H1 (cell line): ENCODE measurements around the gene CEBPB. TPM values are rescaled to one million over a fixed set of nuclear protein-coding genes. Genes with fewer than 3 reads are reported as not detected.

Experiments used
- ASH2L ChIP-seq: fragments of 200-600, 300-600 bp; sonication (generic); IDR thresholded peaks from one replicate; pipeline ENCODE4 v1.7.1; 2017; ENCODE audit warnings: low read length
- BCL11A ChIP-seq, 2 experiments: IDR thresholded peaks; one replicate each; pipeline ENCODE4 v1.6.1; 2011; ENCODE audit warnings: low read depth in 2 of 2, low read length in 2 of 2, mild to moderate bottlenecking in 2 of 2
- BRCA1 ChIP-seq: IDR thresholded peaks from 2 replicates; pipeline ENCODE4 v1.6.1; 2012; ENCODE audit warnings: low read depth, low read length, improper control_type of control experiment
- CBX8 ChIP-seq: fragments of 300-800, 300-1000 bp; sonication (generic); IDR thresholded peaks from 2 replicates; pipeline ENCODE4 v1.7.1; 2016; ENCODE audit warnings: low read depth, low read length, borderline replicate concordance
- CEBPB ChIP-seq: IDR thresholded peaks from 2 replicates; pipeline ENCODE4 v1.6.1; 2012; ENCODE audit warnings: low read depth, low read length
- CHD2 ChIP-seq: IDR thresholded peaks from 2 replicates; pipeline ENCODE4 v1.6.1; 2012; ENCODE audit warnings: low read length, improper control_type of control experiment
- CREB1 ChIP-seq: IDR thresholded peaks from 2 replicates; pipeline ENCODE4 v1.6.1; 2012; ENCODE audit warnings: inconsistent platforms
- FOSL1 ChIP-seq: IDR thresholded peaks from 2 replicates; pipeline ENCODE4 v1.6.1; 2011; ENCODE audit warnings: mild to moderate bottlenecking, low read depth, low read length, moderate library complexity; ENCODE audit not compliant: insufficient read depth
- GABPA ChIP-seq: IDR thresholded peaks from 2 replicates; pipeline ENCODE4 v1.6.1; 2011; ENCODE audit warnings: mild to moderate bottlenecking, low read length, moderate library complexity, borderline replicate concordance; ENCODE audit not compliant: insufficient read depth
- KDM1A ChIP-seq: fragments of 200-600, 300-600 bp; sonication (generic); IDR thresholded peaks from 2 replicates; pipeline ENCODE4 v1.7.1; 2016; ENCODE audit warnings: mild to moderate bottlenecking, low read length, borderline replicate concordance
- MAFK ChIP-seq: IDR thresholded peaks from 2 replicates; pipeline ENCODE4 v1.6.1; 2012; ENCODE audit warnings: low read depth, mild to moderate bottlenecking, improper control_type of control experiment, low read length
- POLR2A ChIP-seq, 2 experiments: IDR thresholded peaks; 1 replicate in 1 of 2; 2 replicates in 1 of 2; pipeline ENCODE4 v1.6.1; 2011; ENCODE audit warnings: low read depth in 2 of 2, low read length in 2 of 2, mild to moderate bottlenecking in 2 of 2; ENCODE audit errors: control extremely low read depth in 1 of 2
- RAD21 ChIP-seq, 2 experiments: IDR thresholded peaks in 1 of 2; conservative IDR thresholded peaks in 1 of 2; 2 replicates each; pipeline ENCODE4 v1.6.1; 2011; ENCODE audit warnings: low read depth in 2 of 2, low read length in 2 of 2, improper control_type of control experiment in 1 of 2, inconsistent platforms in 1 of 2, mild to moderate bottlenecking in 1 of 2, moderate library complexity in 1 of 2
- RBBP5 ChIP-seq: IDR thresholded peaks from 2 replicates; pipeline ENCODE4 v1.7.1; 2012; ENCODE audit warnings: low read depth, mild to moderate bottlenecking, inconsistent platforms, low read length, moderate library complexity, borderline replicate concordance
- RXRA ChIP-seq: IDR thresholded peaks from 2 replicates; pipeline ENCODE4 v1.6.1; 2011; ENCODE audit warnings: low read depth, mild to moderate bottlenecking, low read length, moderate library complexity; ENCODE audit not compliant: insufficient read depth
- SIRT6 ChIP-seq: IDR thresholded peaks from one replicate; pipeline ENCODE4 v1.7.1; 2012; ENCODE audit warnings: low read length, inconsistent platforms
- SIX5 ChIP-seq: IDR thresholded peaks from 2 replicates; pipeline ENCODE4 v1.6.1; 2011; ENCODE audit warnings: mild to moderate bottlenecking, low read depth, low read length
- SP1 ChIP-seq: IDR thresholded peaks from 2 replicates; pipeline ENCODE4 v1.6.1; 2011; ENCODE audit warnings: low read depth, low read length
- SUZ12 ChIP-seq: fragments of 200-600 bp; sonication (generic); IDR thresholded peaks from 2 replicates; pipeline ENCODE4 v1.6.1; 2012; ENCODE audit warnings: mild to moderate bottlenecking, inconsistent platforms, low read length, moderate library complexity, mixed read lengths
- TBP ChIP-seq: IDR thresholded peaks from 2 replicates; pipeline ENCODE4 v1.6.1; 2011; ENCODE audit warnings: low read depth, low read length, improper control_type of control experiment
- TCF12 ChIP-seq: IDR thresholded peaks from 2 replicates; pipeline ENCODE4 v1.6.1; 2011; ENCODE audit warnings: low read depth, mild to moderate bottlenecking, low read length
- YY1 ChIP-seq: IDR thresholded peaks from 2 replicates; pipeline ENCODE4 v1.6.1; 2011; ENCODE audit warnings: low read depth, mild to moderate bottlenecking, low read length
- polyA plus RNA-seq, 7 experiments: library from polyadenylated mRNA; depleted of rRNA in 3 of 7; stranded (reverse) in 5 of 7; unstranded in 2 of 7; fragments of >200 nt in 5 of 7; fragments of 200-250 nt in 2 of 7; gene quantifications; 1 replicate in 5 of 7; 2 replicates in 1 of 7; 4 replicates in 1 of 7; pipeline versions ENCODE4 v1.2.1 to v1.2.3, GENCODE V29; 2011 to 2013; ENCODE audit warnings: missing spikeins in 2 of 7, mixed read lengths in 2 of 7
- total RNA-seq: library from RNA; stranded (reverse); fragmentation: NEBNext Ultra II Directional; extraction: Animal tissue kit (Norgen Biotek cat#: 25700); gene quantifications from 2 replicates; pipeline ENCODE4 v1.2.1, GENCODE V29; 2021
- TF ChIP-seq, protein P1 (sequence below): IDR thresholded peaks from 2 replicates; pipeline ENCODE4 v1.6.1; 2011; ENCODE audit warnings: low read length, improper control_type of control experiment
- TF ChIP-seq, protein P2 (sequence below): IDR thresholded peaks from 2 replicates; pipeline ENCODE4 v1.6.1; 2012; ENCODE audit warnings: inconsistent platforms

Gene CEBPB
- total and polyA plus RNA-seq, 2 of the 8 experiments (the other 6 are each of a cell fraction or from before 2014, with no cell fraction given), result 7.1 to 24.1 TPM

DNA sequence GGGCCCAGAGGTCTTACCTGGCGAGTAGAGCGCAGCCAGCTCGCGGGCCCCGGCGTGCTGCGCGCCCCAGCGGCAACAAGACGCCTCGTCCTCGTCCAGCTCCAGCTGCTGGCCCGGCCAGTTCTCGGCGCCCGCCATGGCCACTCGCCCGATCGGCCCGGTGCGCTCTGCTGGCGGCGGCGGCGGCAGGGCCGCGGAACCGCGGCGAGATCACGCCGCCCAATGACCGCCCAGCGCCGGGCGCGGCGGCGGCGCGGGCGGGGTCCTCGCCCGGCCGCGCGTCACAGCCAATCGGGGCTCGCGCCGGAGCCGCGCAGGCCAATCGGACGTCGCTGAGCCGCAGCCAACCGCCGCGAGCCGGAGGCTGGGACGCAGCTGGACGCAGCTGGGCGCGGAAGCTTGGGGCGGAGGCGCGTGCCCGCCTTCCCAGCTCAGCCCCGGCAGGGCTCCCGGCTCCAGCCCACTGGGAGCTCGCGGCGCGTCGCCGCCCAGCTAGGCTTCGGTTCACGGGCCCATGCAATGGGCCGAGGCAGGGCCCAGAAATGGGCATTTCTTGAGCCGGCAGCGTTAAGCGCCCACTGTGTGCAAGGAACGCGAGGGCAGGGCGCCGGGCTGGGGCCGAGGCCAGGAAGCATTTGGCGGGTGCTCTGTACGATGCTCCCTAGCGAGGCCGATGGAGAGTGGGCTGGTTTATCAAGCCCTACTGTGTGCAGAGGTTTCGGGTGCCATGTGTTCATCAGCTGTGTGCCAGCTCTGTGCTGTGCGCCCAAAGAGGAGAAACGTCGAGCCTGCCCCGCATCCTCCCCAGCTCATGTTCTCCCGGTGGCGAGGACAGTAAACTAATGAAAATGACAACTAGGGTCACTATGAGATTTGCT lies 36.9 kb upstream of the CEBPB start, which contains the start of gene PEDS1 (continued):
- TF ChIP-seq, protein P1, sequence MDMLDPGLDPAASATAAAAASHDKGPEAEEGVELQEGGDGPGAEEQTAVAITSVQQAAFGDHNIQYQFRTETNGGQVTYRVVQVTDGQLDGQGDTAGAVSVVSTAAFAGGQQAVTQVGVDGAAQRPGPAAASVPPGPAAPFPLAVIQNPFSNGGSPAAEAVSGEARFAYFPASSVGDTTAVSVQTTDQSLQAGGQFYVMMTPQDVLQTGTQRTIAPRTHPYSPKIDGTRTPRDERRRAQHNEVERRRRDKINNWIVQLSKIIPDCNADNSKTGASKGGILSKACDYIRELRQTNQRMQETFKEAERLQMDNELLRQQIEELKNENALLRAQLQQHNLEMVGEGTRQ, result no peak
- TF ChIP-seq SIX5, result no peak
- peak; percentile 31; the same call in 1 of the 2 replicates for TF ChIP-seq KDM1A
- 0 out of 2 replicates have a peak, but pooled peaks have one; percentile 26 for TF ChIP-seq CHD2
- no peak for TF ChIP-seq SIRT6
- TF ChIP-seq SUZ12, result no peak
- peak; percentile 65 for TF ChIP-seq ASH2L
- peak; percentile 54; the same call in 1 of the 2 replicates for TF ChIP-seq CREB1
- TF ChIP-seq CEBPB, result no peak
- TF ChIP-seq SP1, result no peak
- TF ChIP-seq GABPA, result 0 out of 2 replicates have a peak, but pooled peaks have one; percentile 46
- TF ChIP-seq YY1, result no peak
- no peak for TF ChIP-seq RAD21 (IDR thresholded peaks at IDR 0.05 in 1 of 2, conservative IDR thresholded peaks at IDR 0.05 in 1 of 2; ENCODE audit: low read depth in 2 of 2, low read length in 2 of 2)
- no peak for TF ChIP-seq BRCA1
- TF ChIP-seq, protein P2, sequence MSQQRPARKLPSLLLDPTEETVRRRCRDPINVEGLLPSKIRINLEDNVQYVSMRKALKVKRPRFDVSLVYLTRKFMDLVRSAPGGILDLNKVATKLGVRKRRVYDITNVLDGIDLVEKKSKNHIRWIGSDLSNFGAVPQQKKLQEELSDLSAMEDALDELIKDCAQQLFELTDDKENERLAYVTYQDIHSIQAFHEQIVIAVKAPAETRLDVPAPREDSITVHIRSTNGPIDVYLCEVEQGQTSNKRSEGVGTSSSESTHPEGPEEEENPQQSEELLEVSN, result peak; percentile 92
- TF ChIP-seq CBX8, result no peak
- TF ChIP-seq TBP, result no peak
- no peak for TF ChIP-seq RXRA
- no peak for TF ChIP-seq RBBP5
- TF ChIP-seq POLR2A (IDR thresholded peaks at IDR 0.05; ENCODE audit: control extremely low read depth in 1 of 2, low read depth in 2 of 2, low read length in 2 of 2), result peak; percentile 70 to 75
- TF ChIP-seq BCL11A (IDR thresholded peaks at IDR 0.05; ENCODE audit: low read depth in 2 of 2, low read length in 2 of 2), result no peak
- TF ChIP-seq FOSL1, result no peak
- no peak for TF ChIP-seq TCF12
- TF ChIP-seq MAFK, result no peak; the same call in 1 of the 2 replicates
